ENCODE data around the gene MTCH1.

The MTCH1 gene

DNA sequence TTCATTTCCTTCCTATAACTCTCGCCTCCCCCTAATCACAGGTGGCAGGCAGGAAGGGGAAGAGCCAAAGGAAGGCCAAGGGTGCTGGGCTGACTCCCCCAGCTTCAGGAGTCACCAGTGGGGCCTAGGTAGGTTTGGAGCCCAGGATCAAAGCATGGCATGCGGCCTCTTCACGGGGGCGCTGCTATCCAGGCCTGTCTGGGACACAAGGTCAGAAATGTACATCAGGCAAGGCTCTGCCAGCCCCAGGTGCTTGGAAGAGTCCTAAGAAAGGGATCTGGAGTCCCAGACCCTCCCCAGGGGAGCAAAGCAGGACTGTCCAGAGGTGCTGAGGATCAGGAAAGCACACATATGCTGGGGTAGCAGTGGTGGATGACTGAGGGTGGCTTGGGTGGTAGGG lies 21.1 kb downstream of the MTCH1 start:
- Histone ChIP-seq H3K36me3 (replicated peaks) (peaks cover 32% of the 10 kb centered on the region), H3K4me3 (no peak overlapping the region), H3K9me3 (no peaks in the 10 kb centered on the region), H3K27me3 (ENCODE audit: low read depth) (no peaks in the 10 kb centered on the region), H3K4me1 (no peaks in the 10 kb centered on the region)
- in situ Hi-C loops (cut with MboI; ENCODE audit: low sequenced_read_pairs), result no loop called here
- no peak for DNase-seq (ENCODE audit: low spot score in 2 of 2)

DNA sequence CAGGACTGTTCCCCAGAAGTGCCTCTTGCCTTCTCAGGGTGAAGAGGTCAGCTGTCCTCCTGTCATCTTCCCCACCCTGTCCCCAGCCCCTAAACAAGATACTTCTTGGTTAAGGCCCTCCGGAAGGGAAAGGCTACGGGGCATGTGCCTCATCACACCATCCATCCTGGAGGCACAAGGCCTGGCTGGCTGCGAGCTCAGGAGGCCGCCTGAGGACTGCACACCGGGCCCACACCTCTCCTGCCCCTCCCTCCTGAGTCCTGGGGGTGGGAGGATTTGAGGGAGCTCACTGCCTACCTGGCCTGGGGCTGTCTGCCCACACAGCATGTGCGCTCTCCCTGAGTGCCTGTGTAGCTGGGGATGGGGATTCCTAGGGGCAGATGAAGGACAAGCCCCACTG lies 21.6 kb downstream of the MTCH1 start:
- no peaks in the 10 kb centered on the region for H3K4me1 ChIP-seq
- H3K4me3 ChIP-seq, result no peak overlapping the region
- in situ Hi-C loops (cut with MboI; ENCODE audit: low sequenced_read_pairs), result no loop called here
- no peaks in the 10 kb centered on the region for H3K9me3 ChIP-seq
- no peaks in the 10 kb centered on the region for H3K27me3 ChIP-seq (ENCODE audit: low read depth)
- DNase-seq (ENCODE audit: low spot score in 2 of 2), result no peak
- peaks cover 26% of the 10 kb centered on the region for H3K36me3 ChIP-seq (replicated peaks)

DNA sequence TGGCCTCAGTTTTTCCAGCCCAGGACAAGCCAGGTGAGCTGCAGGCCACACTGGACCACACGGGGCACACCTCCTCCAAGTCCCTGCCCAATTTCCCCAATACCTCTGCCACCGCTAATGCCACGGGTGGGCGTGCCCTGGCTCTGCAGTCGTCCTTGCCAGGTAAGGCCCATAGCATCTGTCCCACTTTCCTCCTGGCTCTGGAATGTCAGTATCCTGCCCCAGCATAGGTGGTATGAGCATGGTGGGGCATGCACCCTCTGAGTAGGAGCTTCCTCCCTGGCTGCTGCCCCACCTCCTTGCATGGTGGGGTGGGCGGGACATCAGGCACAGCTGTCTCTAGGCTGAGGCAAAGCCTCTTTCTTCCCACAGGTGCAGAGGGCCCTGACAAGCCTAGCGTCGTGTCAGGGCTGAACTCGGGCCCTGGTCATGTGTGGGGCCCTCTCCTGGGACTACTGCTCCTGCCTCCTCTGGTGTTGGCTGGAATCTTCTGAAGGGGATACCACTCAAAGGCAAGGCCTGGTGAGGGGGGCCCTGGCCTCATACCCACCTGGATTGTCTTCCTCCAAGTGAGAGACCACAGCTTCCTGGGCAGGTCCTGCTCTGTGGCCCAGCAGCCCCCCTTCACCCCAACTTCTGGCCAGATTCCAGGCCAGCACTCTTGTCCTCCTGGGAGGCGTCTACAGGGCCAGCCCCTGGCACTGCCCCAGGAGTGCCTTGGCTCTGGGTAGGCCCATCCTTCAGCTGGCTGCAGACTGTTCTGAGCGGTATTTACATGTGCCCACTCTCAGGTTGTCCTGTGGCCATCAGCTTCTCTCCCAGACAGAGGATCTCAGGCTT lies 22.3 kb downstream of the MTCH1 start:
- in situ Hi-C loops (cut with MboI; ENCODE audit: low sequenced_read_pairs), result no loop called here
- Histone ChIP-seq H3K4me1 (no peaks in the 10 kb centered on the region), H3K27me3 (ENCODE audit: low read depth) (no peaks in the 10 kb centered on the region), H3K36me3 (replicated peaks) (peaks cover 19% of the 10 kb centered on the region), H3K4me3 (no peak overlapping the region), H3K9me3 (no peaks in the 10 kb centered on the region)
- DNase-seq (ENCODE audit: low spot score in 2 of 2), result no peak

DNA sequence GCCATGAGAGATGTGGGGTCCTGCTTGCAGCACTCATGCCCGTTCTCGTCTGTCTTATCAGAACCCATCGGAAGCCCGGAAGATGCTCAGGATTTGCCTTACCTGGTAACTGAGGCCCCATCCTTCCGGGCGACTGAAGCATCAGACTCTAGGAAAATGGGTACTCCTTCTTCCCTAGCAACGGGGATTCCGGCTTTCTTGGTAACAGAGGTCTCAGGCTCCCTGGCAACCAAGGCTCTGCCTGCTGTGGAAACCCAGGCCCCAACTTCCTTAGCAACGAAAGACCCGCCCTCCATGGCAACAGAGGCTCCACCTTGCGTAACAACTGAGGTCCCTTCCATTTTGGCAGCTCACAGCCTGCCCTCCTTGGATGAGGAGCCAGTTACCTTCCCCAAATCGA lies 23.1 kb downstream of the MTCH1 start:
- H3K4me3 ChIP-seq, result no peak overlapping the region
- H3K9me3 ChIP-seq, result no peaks in the 10 kb centered on the region
- H3K4me1 ChIP-seq, result no peaks in the 10 kb centered on the region
- in situ Hi-C loops (cut with MboI; ENCODE audit: low sequenced_read_pairs), result no loop called here
- peak in 1 of 2 experiments; percentile 71 for DNase-seq (ENCODE audit: low spot score in 2 of 2)
- H3K27me3 ChIP-seq (ENCODE audit: low read depth), result no peaks in the 10 kb centered on the region
- H3K36me3 ChIP-seq (replicated peaks), result peaks cover 11% of the 10 kb centered on the region

DNA sequence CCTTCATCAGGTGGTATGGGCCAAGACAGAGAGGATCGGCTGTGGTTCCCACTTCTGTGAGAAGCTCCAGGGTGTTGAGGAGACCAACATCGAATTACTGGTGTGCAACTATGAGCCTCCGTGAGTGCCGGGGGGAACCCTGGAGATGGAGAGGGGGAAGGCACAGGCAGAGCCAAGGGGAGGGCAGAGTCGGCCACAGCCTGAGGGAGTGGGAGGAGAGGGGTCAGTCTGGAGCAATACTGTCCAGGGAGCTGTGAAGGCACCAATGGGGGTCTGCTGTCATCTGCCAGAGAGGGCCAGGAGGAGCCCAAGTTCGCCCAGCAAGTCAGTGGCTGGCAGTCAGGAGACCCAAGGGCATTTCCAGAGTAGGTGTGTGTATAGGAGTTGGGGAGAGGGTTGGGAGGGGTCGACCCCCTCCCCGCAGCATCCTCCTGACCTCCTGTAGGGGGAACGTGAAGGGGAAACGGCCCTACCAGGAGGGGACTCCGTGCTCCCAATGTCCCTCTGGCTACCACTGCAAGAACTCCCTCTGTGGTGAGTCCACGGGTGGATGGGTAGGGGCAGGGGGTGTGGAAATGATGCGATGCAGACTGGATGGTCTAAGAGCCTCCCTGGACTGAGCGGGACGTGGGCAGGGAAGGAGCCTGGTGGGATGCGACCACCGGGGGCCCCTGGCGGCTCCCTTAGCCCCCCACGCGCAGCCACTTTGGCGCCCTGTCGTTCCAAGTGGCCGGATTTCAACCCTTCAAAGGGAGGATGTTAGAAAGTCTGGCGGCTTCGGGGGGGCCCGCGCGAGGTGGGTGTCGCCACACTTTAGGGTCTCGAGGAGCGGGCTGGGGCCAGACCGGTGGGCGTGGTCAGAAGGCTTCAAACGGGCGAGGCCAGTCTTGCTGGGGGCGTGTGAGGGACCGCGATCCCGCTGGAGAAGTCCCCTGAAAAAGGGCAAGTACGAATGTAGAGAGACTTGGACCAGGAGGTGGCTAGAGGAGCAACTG lies 24.3 kb downstream of the MTCH1 start:
- Histone ChIP-seq H3K4me3 (no peak overlapping the region), H3K27me3 (ENCODE audit: low read depth) (no peaks in the 10 kb centered on the region), H3K36me3 (replicated peaks) (no peaks in the 10 kb centered on the region), H3K4me1 (no peaks in the 10 kb centered on the region), H3K9me3 (no peaks in the 10 kb centered on the region)
- in situ Hi-C loops (cut with MboI; ENCODE audit: low sequenced_read_pairs), result no loop called here
- DNase-seq (ENCODE audit: low spot score in 2 of 2), result no peak

DNA sequence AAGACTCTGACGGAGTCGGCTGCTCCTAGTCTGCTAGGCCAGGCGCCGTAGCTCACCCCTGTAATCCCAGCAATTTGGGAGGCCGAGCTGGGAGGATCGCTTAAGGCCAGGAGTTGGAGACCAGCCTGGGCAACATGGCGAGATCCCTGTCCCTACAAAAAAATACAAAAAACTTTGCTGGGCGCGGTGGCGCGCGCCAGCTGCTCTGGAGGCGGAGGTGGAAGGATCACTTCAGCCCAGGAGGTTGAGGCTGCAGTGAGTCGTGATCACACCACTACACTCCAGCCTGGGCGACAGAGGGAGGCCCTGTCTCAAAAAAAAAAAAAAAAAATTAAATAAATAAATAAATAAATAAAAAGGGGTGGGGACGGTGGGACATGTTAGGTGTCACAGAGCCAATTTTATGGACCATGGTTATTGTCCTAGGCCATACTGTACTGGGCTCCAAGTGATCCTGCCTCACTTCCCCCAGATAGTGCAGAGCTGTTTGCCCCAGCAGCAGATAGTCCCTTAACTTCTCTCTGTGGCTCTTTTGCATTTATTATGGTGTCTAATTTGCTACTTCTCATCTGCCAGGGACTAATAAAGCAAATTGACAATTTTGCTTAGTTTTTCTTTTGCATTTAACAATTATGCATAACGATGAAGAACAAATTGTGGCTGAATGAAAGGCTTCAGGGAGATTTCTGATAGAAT lies 26.3 kb downstream of the MTCH1 start:
- H3K27me3 ChIP-seq (ENCODE audit: low read depth), result no peaks in the 10 kb centered on the region
- H3K4me1 ChIP-seq, result no peaks in the 10 kb centered on the region
- no peak overlapping the region for H3K4me3 ChIP-seq
- H3K9me3 ChIP-seq, result no peaks in the 10 kb centered on the region
- in situ Hi-C loops (cut with MboI; ENCODE audit: low sequenced_read_pairs), result no loop called here
- no peak for DNase-seq (ENCODE audit: low spot score in 2 of 2)
- H3K36me3 ChIP-seq (replicated peaks), result no peaks in the 10 kb centered on the region

DNA sequence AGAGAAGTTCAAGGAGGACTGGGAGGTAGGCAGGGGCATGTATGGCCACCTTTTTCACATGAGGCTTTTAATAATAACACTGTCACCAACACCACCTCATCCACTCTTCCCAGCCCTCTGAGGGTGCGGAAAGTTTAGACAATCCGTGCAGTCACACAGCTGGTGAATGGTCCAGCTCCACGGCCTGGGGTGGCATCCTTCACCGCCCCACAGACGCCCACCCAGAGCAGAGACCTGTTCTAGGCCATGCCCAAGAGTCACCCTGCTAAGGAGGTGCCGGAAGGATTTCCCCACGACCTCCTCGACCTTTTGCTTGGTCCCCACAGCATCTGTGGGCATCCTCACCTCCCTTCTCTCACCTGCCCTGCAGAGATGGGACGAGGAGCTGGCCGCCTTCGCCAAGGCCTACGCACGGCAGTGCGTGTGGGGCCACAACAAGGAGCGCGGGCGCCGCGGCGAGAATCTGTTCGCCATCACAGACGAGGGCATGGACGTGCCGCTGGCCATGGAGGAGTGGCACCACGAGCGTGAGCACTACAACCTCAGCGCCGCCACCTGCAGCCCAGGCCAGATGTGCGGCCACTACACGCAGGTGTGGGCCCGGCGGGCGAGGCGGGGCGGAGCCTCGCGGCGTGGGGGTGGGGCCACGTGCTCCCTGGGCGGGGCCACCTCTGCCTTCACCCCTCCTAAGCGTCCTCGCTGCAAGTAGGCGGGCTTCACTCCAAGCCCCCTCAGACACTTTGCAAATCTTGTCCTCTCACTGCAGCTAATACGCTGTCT lies 27.0 kb downstream of the MTCH1 start:
- no peaks in the 10 kb centered on the region for H3K27me3 ChIP-seq (ENCODE audit: low read depth)
- H3K4me1 ChIP-seq, result no peaks in the 10 kb centered on the region
- no peaks in the 10 kb centered on the region for H3K9me3 ChIP-seq
- DNase-seq (ENCODE audit: low spot score in 2 of 2), result no peak
- no peaks in the 10 kb centered on the region for H3K36me3 ChIP-seq (replicated peaks)
- H3K4me3 ChIP-seq, result no peak overlapping the region
- in situ Hi-C loops (cut with MboI; ENCODE audit: low sequenced_read_pairs), result no loop called here

DNA sequence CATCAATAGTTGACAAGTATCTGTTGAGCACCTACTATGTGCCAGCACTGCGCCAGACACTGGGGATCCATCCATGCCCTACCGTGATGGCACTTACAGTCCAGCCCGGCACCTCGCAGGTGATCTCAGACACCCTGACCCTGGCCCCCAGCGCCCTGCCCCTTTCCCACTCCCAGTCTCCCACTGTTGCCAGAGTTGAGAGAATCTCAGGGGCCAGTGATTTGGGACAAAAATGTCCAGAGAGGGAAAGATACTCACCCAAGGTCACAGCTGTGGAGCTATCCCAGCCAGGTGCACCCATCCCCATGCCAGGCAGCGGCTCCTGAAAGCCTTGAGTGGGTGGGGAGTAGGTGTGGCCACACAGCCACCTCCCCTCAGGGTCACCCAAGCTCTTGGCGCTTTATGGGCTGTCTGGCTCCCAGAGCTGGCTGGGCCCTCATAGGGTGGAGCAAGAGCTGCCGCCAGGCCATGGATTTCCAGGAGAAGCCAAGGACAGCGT lies 28.2 kb downstream of the MTCH1 start:
- in situ Hi-C loops (cut with MboI; ENCODE audit: low sequenced_read_pairs), result no loop called here
- Histone ChIP-seq H3K4me1 (no peaks in the 10 kb centered on the region), H3K4me3 (no peak overlapping the region), H3K9me3 (no peaks in the 10 kb centered on the region), H3K36me3 (replicated peaks) (no peaks in the 10 kb centered on the region), H3K27me3 (ENCODE audit: low read depth) (no peaks in the 10 kb centered on the region)
- DNase-seq (ENCODE audit: low spot score in 2 of 2), result no peak

DNA sequence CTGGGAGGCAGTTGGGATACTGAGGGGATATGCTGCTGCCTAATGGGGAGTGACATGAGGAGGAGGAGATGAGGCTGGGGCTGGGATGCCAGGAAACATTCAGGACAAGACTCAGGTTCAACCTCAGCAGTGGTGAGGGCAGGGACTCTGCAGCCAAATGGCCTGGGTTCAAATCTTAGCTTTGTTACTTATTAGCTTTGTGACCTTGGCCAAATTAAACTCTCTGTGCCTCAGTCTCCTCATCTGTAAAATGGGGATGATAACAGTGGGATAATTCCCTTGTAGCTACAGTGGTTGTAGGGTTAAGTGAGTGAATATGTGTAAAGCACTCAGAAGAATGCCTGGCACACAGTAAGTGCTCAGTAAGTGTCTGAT lies 29.6 kb downstream of the MTCH1 start:
- Histone ChIP-seq H3K4me1 (no peaks in the 10 kb centered on the region), H3K9me3 (no peaks in the 10 kb centered on the region), H3K4me3 (no peak overlapping the region), H3K36me3 (replicated peaks) (no peaks in the 10 kb centered on the region), H3K27me3 (ENCODE audit: low read depth) (no peaks in the 10 kb centered on the region)
- DNase-seq (ENCODE audit: low spot score in 2 of 2), result no peak
- in situ Hi-C loops (cut with MboI; ENCODE audit: low sequenced_read_pairs), result no loop called here

DNA sequence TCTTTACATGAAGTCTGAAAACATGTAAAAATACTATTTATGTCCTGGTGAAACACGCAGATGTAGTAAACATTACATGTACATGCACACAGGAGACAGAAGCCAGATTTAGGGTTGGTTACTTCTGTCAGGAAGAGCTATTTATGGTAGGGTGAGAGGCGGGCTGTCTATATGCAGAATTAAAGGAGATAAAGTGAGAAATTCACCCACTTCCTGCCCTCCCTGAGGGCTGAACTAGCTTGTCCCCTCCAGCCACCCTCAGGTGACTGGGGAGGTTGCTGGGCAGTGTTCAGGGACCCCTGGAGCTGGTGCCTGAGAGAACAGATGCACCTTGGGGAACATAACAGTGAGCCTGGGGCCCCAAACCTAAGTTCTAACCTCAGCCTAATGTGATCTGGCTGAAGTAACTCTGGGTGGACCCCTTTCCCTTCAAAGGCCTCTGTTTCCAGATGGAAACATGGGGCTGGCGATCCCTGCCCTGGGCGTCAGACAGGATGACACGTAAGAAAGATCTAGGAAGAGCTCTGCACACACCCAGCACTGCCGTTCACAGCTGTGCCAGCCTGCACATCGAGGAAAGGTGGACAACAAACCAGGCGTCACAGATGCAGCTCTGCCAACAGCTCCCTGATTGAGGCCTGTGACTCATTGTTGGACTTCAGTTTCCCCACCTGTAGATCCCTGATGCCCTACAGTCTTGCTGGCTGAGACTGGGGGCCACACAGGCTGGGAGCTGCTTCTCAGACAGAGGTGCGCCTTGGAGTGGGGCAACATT lies 30.1 kb downstream of the MTCH1 start:
- Histone ChIP-seq H3K36me3 (replicated peaks) (no peaks in the 10 kb centered on the region), H3K27me3 (ENCODE audit: low read depth) (no peaks in the 10 kb centered on the region), H3K4me1 (no peaks in the 10 kb centered on the region), H3K4me3 (no peak overlapping the region), H3K9me3 (no peaks in the 10 kb centered on the region)
- in situ Hi-C loops (cut with MboI; ENCODE audit: low sequenced_read_pairs), result no loop called here
- no peak for DNase-seq (ENCODE audit: low spot score in 2 of 2)

DNA sequence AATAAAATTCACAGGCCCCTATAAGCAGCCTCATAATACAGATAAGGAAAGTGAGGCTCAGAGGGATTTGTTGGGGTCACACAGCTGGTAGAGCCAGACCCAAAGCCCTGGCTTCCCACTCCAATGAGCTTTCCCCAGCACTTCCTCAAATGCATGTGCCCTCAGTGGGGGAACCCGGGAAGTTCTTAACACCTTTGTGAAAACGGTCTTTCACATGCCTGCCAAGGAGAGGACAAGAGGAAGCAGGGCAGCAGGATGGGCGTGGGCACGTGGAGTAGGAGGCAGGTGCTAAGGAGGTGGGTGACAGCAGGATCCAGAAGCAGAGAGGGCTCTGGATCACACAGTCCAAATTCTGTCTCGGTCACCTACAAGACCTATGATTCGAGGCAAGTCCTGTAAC lies 30.9 kb downstream of the MTCH1 start:
- no peaks in the 10 kb centered on the region for H3K36me3 ChIP-seq (replicated peaks)
- H3K4me1 ChIP-seq, result peaks cover under 1% of the 10 kb centered on the region; the same call in 1 of the 2 replicates
- in situ Hi-C loops (cut with MboI; ENCODE audit: low sequenced_read_pairs), result no loop called here
- no peak overlapping the region for H3K4me3 ChIP-seq
- H3K27me3 ChIP-seq (ENCODE audit: low read depth), result no peaks in the 10 kb centered on the region
- H3K9me3 ChIP-seq, result no peaks in the 10 kb centered on the region
- no peak for DNase-seq (ENCODE audit: low spot score in 2 of 2)

DNA sequence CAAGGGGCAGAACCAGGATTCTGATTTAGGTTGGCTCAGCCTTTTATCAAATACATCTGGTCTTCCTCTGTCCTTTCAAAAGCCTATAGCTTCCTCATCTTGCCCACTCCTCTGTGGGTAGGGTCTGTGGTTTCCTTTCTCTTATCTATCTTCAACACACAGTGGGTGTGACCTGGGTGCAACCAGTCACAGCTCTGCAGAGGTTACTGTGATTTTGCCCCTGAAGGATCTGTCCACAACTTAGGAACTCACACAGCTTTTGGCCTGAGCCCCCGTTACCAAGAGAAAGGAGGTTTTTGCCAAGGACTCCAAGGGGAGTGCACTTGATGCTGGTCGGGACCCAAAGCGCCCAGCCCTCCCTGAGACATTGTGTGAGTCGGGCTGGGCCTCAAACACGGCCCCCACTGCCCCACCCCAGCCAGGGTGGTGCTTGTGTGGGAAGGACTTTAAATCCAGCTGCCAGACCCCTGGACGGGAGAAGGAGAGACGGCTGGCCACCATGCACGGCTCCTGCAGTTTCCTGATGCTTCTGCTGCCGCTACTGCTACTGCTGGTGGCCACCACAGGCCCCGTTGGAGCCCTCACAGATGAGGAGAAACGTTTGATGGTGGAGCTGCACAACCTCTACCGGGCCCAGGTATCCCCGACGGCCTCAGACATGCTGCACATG lies 31.6 kb downstream of the MTCH1 start, which contains the start of gene PI16:
TSS of gene PI16 (plus strand) at position 477 of the 670 bp plus-strand sequence. CDS start at position 500, 23 bp downstream.
- in situ Hi-C loops (cut with MboI; ENCODE audit: low sequenced_read_pairs), result no loop called here
- DNase-seq (ENCODE audit: low spot score in 2 of 2), result no peak
- no peaks in the 10 kb centered on the region for H3K9me3 ChIP-seq
- no peak within 1 kb of the TSS for H3K4me3 ChIP-seq
- no peaks in the 10 kb centered on the region for H3K36me3 ChIP-seq (replicated peaks)
- H3K4me1 ChIP-seq, result peaks cover 8% of the 10 kb centered on the region
- H3K27me3 ChIP-seq (ENCODE audit: low read depth), result no peaks in the 10 kb centered on the region
